Body of pancreas (tissue), 4 donors: ENCODE data around the gene KCNC1. TPM values are rescaled to one million over a fixed set of nuclear protein-coding genes. Genes with fewer than 3 reads are reported as not detected.

ENCODE experiments used
- ATAC-seq: fragments of 150-250 bp; one replicate; pipeline ENCODE4 v1.9.1; 2016
- DNase-seq, 4 donors: peaks; one replicate each; pipeline ENCODE4 v3.0.0-alpha.2; 2019
- H3K27ac ChIP-seq, 4 donors: fragments of 200-600 bp; sonication (generic); 1 replicate in 3 of 4; 2 replicates in 1 of 4; pipeline versions ENCODE4 v1.5.1 to v1.6.1; 2016 to 2019; ENCODE audit warnings: mild to moderate bottlenecking in 1 of 4, mixed read lengths in 1 of 4, moderate library complexity in 1 of 4
- H3K27me3 ChIP-seq, 2 donors: fragments of 200-600 bp; sonication (generic); one replicate each; pipeline ENCODE4 v1.6.0; 2016; ENCODE audit warnings: mild to moderate bottlenecking in 1 of 2
- H3K36me3 ChIP-seq, 2 donors: fragments of 200-600 bp; sonication (generic); replicated peaks in 1 of 2; 2 replicates each; pipeline ENCODE4 v1.5.1; 2016; ENCODE audit warnings: low read depth in 2 of 2; ENCODE audit not compliant: insufficient read depth in 1 of 2
- H3K4me1 ChIP-seq: fragments of 200-600 bp; sonication (generic); one replicate; pipeline ENCODE4 v1.6.0; 2016
- H3K4me3 ChIP-seq, 2 donors: fragments of 200-600 bp; sonication (generic); 1 replicate in 1 of 2; 2 replicates in 1 of 2; pipeline ENCODE4 v1.5.1; 2016 to 2019
- H3K9me3 ChIP-seq, 3 donors: fragments of 200-600 bp; sonication (generic); 1 replicate in 2 of 3; 2 replicates in 1 of 3; pipeline ENCODE4 v1.5.1; 2016
- POLR2A ChIP-seq, 3 donors: fragments of 450-650 bp; IDR thresholded peaks; one replicate each; pipeline ENCODE4 v1.6.1; 2016; ENCODE audit warnings: antibody characterized with exemption in 3 of 3, mild to moderate bottlenecking in 2 of 3
- whole genome bisulfite sequencing, 2 donors: methylation state at CpG; one replicate each; pipeline ENCODE4 v1.1.5; 2017; 5-methylcytosine and 5-hydroxymethylcytosine counted together
- intact Hi-C: fragments of 100-400 bp; cut with DNase I; formaldehyde crosslinking; loops from one replicate; pipeline ENCODE4 v1.15.1; 2023
- total RNA-seq, 2 donors: library from RNA; depleted of rRNA; stranded (reverse); fragments of >200 nt; gene quantifications; one replicate each; pipeline ENCODE4 v1.1.0, GENCODE V29; 2016
- TF ChIP-seq, protein P1 (sequence below), 7 experiments: fragments of 450-650 bp in 4 of 7; fragments of 200-600 bp in 3 of 7; sonication (generic) in 3 of 7; IDR thresholded peaks; one replicate each; pipeline ENCODE4 v1.5.1; 2016 to 2019; ENCODE audit warnings: antibody characterized with exemption in 7 of 7

The KCNC1 gene
- total RNA-seq, 2 donors from 2014 or later: 0.26 TPM; not detected in 1

DNA sequence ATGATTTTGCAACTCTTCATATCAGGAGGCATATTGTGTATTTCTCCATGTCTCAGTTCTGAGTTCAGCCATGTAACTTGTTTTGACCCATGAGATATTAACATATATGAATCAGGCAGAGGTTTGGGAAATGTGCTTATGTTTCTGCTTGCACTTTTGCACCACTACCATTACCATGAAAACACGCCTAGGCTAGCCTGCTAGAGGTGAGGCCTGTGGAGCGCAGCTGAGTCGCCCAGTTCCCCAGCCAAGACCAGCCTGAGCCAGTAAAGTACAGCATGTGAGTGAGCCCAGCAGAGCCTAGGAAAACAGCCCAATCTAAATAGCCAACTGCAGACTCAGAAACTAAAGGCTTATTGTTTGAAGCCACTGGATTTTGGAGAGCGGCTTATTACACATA lies 33.6 kb upstream of the KCNC1 start:
- Histone ChIP-seq H3K36me3 (no peaks in the 10 kb centered on the region), H3K27ac (no peak overlapping the region), H3K27me3 (no peaks in the 10 kb centered on the region), H3K4me1 (peaks cover 1% of the 10 kb centered on the region), H3K4me3 (no peak overlapping the region), H3K9me3 (no peaks in the 10 kb centered on the region)
- intact Hi-C loops: no loop called here
- no peak for DNase-seq
- WGBS, 2 donors: 73 to 83% methylated on average over 4 of the region's 4 CpGs
- ATAC-seq: no peak
- TF ChIP-seq, protein P1, sequence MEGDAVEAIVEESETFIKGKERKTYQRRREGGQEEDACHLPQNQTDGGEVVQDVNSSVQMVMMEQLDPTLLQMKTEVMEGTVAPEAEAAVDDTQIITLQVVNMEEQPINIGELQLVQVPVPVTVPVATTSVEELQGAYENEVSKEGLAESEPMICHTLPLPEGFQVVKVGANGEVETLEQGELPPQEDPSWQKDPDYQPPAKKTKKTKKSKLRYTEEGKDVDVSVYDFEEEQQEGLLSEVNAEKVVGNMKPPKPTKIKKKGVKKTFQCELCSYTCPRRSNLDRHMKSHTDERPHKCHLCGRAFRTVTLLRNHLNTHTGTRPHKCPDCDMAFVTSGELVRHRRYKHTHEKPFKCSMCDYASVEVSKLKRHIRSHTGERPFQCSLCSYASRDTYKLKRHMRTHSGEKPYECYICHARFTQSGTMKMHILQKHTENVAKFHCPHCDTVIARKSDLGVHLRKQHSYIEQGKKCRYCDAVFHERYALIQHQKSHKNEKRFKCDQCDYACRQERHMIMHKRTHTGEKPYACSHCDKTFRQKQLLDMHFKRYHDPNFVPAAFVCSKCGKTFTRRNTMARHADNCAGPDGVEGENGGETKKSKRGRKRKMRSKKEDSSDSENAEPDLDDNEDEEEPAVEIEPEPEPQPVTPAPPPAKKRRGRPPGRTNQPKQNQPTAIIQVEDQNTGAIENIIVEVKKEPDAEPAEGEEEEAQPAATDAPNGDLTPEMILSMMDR (IDR thresholded peaks at IDR 0.05): no peak
- TF ChIP-seq POLR2A (IDR thresholded peaks at IDR 0.05): no peak

DNA sequence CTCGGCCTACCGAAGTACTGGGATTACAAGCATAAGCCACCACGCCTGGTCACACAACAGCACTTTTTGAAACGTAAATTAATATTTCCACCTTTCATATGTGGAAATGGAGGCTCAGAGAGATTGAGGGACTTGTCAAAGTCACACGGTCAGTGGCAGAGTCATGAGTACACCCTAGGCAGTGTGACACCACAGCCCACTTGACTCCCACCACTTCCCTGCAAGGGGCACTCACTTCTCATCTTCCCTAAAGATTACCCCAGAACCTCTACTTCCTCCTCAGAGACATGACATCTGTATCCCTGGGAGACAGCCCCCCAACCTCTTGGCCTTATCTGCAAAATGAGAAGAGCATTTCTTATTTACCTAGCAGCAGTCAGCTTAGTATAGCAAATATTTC lies 31.7 kb upstream of the KCNC1 start:
- DNase-seq (no peak), ATAC-seq (no peak)
- WGBS, 2 donors: 66% methylated on average over 5 of the region's 5 CpGs
- TF ChIP-seq, protein P1 (IDR thresholded peaks at IDR 0.05): no peak
- Histone ChIP-seq H3K4me3 (no peak overlapping the region), H3K27ac (no peak overlapping the region), H3K9me3 (no peaks in the 10 kb centered on the region), H3K27me3 (no peaks in the 10 kb centered on the region), H3K4me1 (no peaks in the 10 kb centered on the region), H3K36me3 (no peaks in the 10 kb centered on the region)
- intact Hi-C loops: no loop called here

DNA sequence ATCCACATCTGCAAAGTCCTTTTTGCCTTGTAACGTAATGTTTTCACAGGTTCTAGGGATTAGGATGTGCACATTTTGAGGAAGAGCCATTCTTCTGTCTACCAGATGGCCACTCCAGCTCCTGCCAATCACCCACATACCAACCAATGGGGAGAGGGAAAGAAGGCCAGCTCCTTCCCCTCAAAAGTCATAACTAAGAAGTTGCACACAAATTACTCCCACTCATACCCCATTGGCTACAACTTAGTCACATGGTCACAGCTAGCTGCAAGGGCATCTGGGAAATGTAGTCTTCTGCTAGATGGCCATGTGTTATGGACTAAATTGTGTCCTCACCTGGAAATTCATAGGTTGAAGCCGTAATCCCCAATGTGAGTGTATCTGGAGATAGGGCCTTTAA lies 30.6 kb upstream of the KCNC1 start:
- Histone ChIP-seq H3K4me3 (no peak overlapping the region), H3K4me1 (no peaks in the 10 kb centered on the region), H3K27ac (no peak overlapping the region), H3K36me3 (no peaks in the 10 kb centered on the region), H3K27me3 (no peaks in the 10 kb centered on the region), H3K9me3 (no peaks in the 10 kb centered on the region)
- TF ChIP-seq, protein P1 (IDR thresholded peaks at IDR 0.05): no peak
- no peak for TF ChIP-seq POLR2A (IDR thresholded peaks at IDR 0.05)
- intact Hi-C loops: no loop called here
- no peak for ATAC-seq
- DNase-seq: no peak
- WGBS, 2 donors: 88 to 94% methylated on average over 2 of the region's 2 CpGs

DNA sequence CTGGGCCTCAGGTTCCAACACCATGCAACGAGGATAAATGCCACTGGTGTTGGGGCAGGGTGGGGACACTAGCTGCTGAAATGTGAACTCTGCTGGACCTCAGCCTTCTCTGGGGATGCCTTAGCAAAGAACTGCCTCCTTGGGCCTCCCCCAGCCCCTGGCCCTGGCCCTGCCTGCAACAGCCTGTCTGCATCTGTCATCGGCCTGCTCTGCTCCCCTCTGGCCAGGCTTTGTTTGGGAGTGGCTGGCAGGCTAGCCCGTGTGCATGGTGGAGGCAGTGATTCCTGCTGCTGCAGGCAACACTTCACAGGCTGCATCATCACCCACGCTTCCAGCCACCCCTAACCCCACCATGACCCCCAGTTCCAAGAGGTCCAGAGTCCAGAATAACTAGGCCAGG lies 26.8 kb upstream of the KCNC1 start:
- Histone ChIP-seq H3K9me3 (no peaks in the 10 kb centered on the region), H3K27ac (no peak overlapping the region), H3K27me3 (no peaks in the 10 kb centered on the region), H3K36me3 (no peaks in the 10 kb centered on the region), H3K4me3 (no peak overlapping the region), H3K4me1 (no peaks in the 10 kb centered on the region)
- no peak for ATAC-seq
- 46 to 55% methylated on average over 3 to 4 of the region's 4 CpGs for WGBS, 2 donors
- TF ChIP-seq, protein P1 (IDR thresholded peaks at IDR 0.05): no peak
- TF ChIP-seq POLR2A (IDR thresholded peaks at IDR 0.05): no peak
- intact Hi-C loops: no loop called here
- no peak for DNase-seq

DNA sequence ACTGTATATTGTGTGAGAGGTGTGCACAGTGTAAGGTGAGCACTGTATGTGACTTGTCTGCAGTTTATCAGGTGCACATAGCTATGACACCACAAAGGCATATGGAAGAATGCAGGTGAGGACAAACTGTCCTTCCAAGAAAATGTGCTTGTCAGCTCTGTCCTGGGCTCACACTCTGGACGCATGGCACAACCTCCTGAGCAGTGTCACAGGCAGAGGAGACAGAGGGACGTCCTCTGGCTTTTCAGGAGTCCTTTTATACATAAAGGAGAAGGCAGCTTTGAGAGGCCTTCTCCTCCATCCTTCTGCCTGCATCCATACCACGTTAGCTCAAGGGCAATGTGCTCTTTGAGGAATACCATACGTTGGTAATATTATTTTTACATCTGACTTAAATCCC lies 22.7 kb upstream of the KCNC1 start:
- no peak overlapping the region for H3K4me3 ChIP-seq
- intact Hi-C loops: no loop called here
- DNase-seq (no peak), ATAC-seq (no peak)
- H3K27ac ChIP-seq: no peak overlapping the region
- H3K4me1 ChIP-seq: no peaks in the 10 kb centered on the region
- no peaks in the 10 kb centered on the region for H3K27me3 ChIP-seq
- TF ChIP-seq POLR2A (IDR thresholded peaks at IDR 0.05): no peak
- TF ChIP-seq, protein P1 (IDR thresholded peaks at IDR 0.05): no peak
- no peaks in the 10 kb centered on the region for H3K36me3 ChIP-seq
- H3K9me3 ChIP-seq: no peaks in the 10 kb centered on the region
- WGBS, 2 donors: 10 to 19% methylated on average over 4 of the region's 4 CpGs
